RWPE1 (cell line): ENCODE measurements around the gene CTTNBP2.

Experiments
- CTCF ChIA-PET: fragments of 350-600 bp; sonication (Branson Sonifier 250); formaldehyde crosslinking; extraction: SDS; loops from one replicate; lab custom pipeline; 2021; lab: Yijun Ruan, JAX
- POLR2A ChIA-PET: fragments of 400-600 bp; formaldehyde crosslinking; extraction: SDS; loops from one replicate; lab custom pipeline; 2020; ENCODE audit warnings: antibody characterized with exemption; ENCODE audit not compliant: low non-redundant PET; lab: Yijun Ruan, JAX
- DNase-seq: peaks from one replicate; pipeline ENCODE4 v3.0.0; 2012; ENCODE audit warnings: low spot score
- H3K27ac ChIP-seq: fragments of 450-650 bp; 2 replicates; pipeline ENCODE4 v1.5.1; 2017
- TF ChIP-seq, protein P1 (sequence below): fragments of 450-650 bp; conservative IDR thresholded peaks from 2 replicates; pipeline ENCODE4 v1.5.1; 2017; ENCODE audit warnings: low read depth, mild to moderate bottlenecking

The CTTNBP2 gene

DNA sequence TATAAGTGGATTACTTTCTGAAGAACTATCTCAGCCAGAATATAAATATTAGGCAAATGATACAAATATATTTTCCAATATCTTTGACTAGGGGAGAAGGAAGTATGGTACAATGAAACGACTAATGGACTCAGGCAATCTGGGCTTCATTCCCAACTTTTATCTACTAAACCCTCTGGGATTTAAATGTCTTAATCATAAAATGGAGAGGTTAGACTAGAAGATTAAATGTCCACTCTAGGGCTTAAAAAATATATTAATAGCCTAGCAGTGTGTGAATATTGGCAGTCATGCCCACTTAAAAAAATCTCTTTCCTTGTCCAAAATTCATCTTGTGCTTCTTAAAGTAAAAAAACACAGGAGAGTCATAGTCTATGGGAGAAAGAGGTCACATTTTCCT is 98.3 kb downstream of the CTTNBP2 start:
- DNase-seq, result no peak
- H3K27ac ChIP-seq, result no peak overlapping the region
- CTCF ChIA-PET, result interaction anchor here (0.5 kb wide), 1 partner anchor 97 kb away, joined by 3 read pairs; no protein-coding TSS in a partner anchor
- POLR2A ChIA-PET, result no interaction called here
- TF ChIP-seq, protein P1, sequence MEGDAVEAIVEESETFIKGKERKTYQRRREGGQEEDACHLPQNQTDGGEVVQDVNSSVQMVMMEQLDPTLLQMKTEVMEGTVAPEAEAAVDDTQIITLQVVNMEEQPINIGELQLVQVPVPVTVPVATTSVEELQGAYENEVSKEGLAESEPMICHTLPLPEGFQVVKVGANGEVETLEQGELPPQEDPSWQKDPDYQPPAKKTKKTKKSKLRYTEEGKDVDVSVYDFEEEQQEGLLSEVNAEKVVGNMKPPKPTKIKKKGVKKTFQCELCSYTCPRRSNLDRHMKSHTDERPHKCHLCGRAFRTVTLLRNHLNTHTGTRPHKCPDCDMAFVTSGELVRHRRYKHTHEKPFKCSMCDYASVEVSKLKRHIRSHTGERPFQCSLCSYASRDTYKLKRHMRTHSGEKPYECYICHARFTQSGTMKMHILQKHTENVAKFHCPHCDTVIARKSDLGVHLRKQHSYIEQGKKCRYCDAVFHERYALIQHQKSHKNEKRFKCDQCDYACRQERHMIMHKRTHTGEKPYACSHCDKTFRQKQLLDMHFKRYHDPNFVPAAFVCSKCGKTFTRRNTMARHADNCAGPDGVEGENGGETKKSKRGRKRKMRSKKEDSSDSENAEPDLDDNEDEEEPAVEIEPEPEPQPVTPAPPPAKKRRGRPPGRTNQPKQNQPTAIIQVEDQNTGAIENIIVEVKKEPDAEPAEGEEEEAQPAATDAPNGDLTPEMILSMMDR, result no peak

DNA sequence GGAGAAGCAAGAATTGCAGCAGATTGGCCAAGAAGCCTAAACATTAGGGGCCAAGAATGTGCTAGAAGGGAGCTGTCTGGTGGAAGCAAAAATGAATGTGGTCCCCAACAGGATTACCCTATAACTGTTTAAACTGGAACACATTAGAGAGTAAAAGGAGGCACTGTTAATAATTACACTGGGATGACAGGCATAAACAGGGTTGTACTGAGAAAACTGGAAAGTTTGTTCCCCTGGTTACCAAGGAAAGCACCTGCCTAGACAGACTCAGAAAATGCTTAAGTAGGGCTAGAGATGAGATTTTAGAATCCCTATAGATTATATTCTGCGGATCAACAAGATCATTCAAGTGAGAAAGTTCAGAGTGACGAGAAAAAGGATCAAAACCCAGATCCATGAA is 100.8 kb downstream of the CTTNBP2 start:
- TF ChIP-seq, protein P1, result no peak
- ChIA-PET CTCF (interaction anchor here (0.6 kb wide), 2 partner anchors 50 to 56 kb away, joined by 3 to 6 read pairs; no protein-coding TSS in a partner anchor), POLR2A (no interaction called here)
- H3K27ac ChIP-seq, result no peak overlapping the region
- DNase-seq, result no peak

DNA sequence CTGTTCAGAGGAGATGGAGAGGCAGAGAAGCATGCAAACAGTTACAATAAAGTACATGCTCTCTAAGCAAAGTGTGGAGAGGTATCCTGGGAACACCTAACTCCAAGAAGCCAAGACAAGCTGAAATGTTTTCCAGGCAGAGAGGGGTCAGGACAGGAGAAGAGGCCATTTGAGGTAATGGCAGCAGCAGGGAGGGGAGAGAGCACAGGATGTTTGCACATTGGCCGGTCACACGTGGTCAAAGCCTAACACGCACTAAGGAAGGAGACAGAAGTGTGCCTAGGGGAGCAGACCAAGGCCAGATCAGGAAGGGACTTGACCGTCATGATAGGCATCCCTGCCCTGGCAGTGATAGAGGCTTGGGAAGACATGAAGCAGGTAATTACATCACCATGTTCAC is 101.5 kb downstream of the CTTNBP2 start:
- TF ChIP-seq, protein P1, result no peak
- ChIA-PET CTCF (no interaction called here), POLR2A (no interaction called here)
- H3K27ac ChIP-seq, result no peak overlapping the region
- DNase-seq, result no peak

DNA sequence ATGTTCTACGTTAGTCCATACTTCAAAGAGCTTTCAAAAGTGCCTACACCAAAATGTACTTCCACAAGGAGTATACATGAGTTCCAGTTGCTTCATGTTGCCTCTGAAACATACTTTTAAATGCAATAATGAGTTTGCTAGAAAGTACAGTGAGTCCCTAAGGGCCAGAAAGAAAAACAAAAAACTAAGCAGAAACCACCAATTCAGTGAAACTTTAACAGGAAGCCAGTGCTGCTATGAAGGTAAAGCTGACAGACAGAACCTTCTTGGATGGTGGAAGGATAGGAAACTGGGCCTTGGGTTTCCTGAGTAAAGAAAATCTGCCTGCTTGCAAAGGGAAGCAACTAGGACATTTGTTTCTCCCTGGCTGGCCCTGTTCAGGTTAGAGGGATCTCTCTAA is 104.2 kb downstream of the CTTNBP2 start:
- DNase-seq, result no peak
- TF ChIP-seq, protein P1, result no peak
- no peak overlapping the region for H3K27ac ChIP-seq
- POLR2A ChIA-PET, result no interaction called here
- CTCF ChIA-PET, result no interaction called here

DNA sequence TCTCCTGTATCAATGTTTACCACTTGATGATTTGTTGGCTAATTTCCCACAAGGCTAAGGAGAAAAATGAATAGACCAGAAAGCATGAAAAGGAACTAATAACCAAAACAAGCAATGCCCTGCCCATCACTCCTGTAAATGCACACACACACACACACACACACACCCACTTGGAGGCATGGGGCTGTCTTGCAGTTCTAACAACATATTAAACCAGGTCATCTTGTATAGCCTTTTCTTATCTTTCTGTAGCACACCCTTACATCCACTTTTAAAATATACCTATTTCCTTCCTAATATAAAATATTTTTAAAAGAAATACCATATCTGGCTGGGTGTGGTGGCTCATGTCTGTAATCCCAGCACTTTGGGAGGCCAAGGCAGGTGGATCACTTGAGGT is 105.3 kb downstream of the CTTNBP2 start:
- H3K27ac ChIP-seq, result no peak overlapping the region
- DNase-seq, result no peak
- CTCF ChIA-PET, result no interaction called here
- TF ChIP-seq, protein P1, result no peak
- POLR2A ChIA-PET, result no interaction called here

DNA sequence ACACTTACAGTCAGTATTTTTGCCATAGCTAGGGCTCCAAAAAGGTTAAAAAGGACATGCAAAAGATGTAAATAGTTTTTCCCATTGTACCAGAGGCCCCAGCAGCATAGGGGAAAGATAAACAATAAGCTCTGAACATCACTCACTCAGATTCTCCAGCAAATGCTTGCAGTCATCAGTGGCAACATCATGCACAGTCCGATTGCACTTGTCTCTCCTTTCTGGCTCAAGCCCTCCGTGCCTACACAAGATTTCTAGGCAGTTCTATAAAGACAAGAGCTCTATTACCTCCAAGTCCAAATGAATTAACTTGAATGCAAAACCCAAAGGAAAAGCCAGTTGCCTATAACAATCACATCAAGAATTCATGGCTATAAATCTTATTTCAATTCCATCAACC is 106.3 kb downstream of the CTTNBP2 start:
- no peak overlapping the region for H3K27ac ChIP-seq
- CTCF ChIA-PET, result interaction anchor here (0.7 kb wide), 1 partner anchor 10 kb away, joined by 3 read pairs; no protein-coding TSS in a partner anchor
- TF ChIP-seq, protein P1, result no peak
- POLR2A ChIA-PET, result no interaction called here
- no peak for DNase-seq

DNA sequence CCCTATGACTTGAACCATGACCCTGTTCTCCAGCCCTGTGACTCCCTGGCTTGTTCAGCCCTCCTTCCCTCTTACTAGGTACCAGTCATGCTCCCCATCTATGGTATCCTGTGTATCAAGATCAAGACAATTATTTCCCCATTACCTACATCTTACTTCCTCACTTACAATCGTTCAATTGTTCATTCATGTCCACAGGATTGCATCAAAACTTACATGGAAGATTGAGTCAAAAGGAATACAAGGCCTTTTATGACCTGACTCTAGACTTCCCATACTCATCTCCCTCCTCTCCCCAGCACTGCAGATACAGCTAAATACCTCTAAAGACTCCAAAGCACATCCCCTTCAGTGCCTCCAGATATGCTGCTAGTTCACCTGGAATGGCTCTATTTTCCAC is 109.2 kb downstream of the CTTNBP2 start:
- DNase-seq, result no peak
- TF ChIP-seq, protein P1, result no peak
- ChIA-PET CTCF (no interaction called here), POLR2A (no interaction called here)
- H3K27ac ChIP-seq, result no peak overlapping the region
